Left lobe of liver (tissue), 2 donors: ENCODE measurements around the gene PTPN1. TPM values are rescaled to one million over a fixed set of nuclear protein-coding genes. Genes with fewer than 3 reads are reported as not detected.
"Not testable (repeated sequence)": the region's sequence is repeated elsewhere in the genome, so short reads cannot be mapped to it uniquely, and the experiment has no call there.

Experiments
- ATAC-seq: fragments of 200-7000 bp; cut with Tn5 transposase; one replicate; pipeline ENCODE4 v1.9.1; 2020; ENCODE audit warnings: mild to moderate bottlenecking, moderate library complexity
- DNase-seq: peaks from one replicate; pipeline ENCODE4 v3.0.0-alpha.2; 2020; ENCODE audit warnings: low spot score
- total RNA-seq: library from RNA; stranded (reverse); gene quantifications from one replicate; pipeline ENCODE4 v1.2.1, GENCODE V29; 2021
- donor health status: DM: no; HTN: no; CAD: no; lungs with moderate emphysema.
- donor health status: DM: no; HTN: yes; CAD: no.

Gene PTPN1
- total RNA-seq, 1 donor from 2014 or later: 8.9 TPM

GRCh38 chr20:50551288-50551687 lies 41.1 kb downstream of the PTPN1 start:
- no peak for ATAC-seq
- DNase-seq: no peak

GRCh38 chr20:50552979-50553378 lies 42.8 kb downstream of the PTPN1 start:
- no peak for ATAC-seq
- DNase-seq: no peak

- DNase-seq: no peak
- ATAC-seq: no peak
These were observed 44.8 kb downstream of the PTPN1 start for GRCh38 chr20:50554694-50555579.

GRCh38 chr20:50555662-50556061 lies 45.5 kb downstream of the PTPN1 start:
- ATAC-seq (peak; percentile 43), DNase-seq (no peak)

GRCh38 chr20:50557549-50558134 lies 47.5 kb downstream of the PTPN1 start:
- ATAC-seq (no peak), DNase-seq (no peak)

GRCh38 chr20:50558483-50558925 lies 48.3 kb downstream of the PTPN1 start:
- ATAC-seq (no peak), DNase-seq (no peak)

GRCh38 chr20:50559149-50559548 lies 49.0 kb downstream of the PTPN1 start:
- no peak for DNase-seq
- no peak for ATAC-seq

- DNase-seq (no peak), ATAC-seq (no peak)
These were observed 49.9 kb downstream of the PTPN1 start for GRCh38 chr20:50559856-50560638.

GRCh38 chr20:50560867-50561266 lies 50.7 kb downstream of the PTPN1 start:
- no peak for ATAC-seq
- no peak for DNase-seq

GRCh38 chr20:50561379-50562078 lies 51.3 kb downstream of the PTPN1 start:
- DNase-seq: no peak
- ATAC-seq: no peak

- DNase-seq (no peak), ATAC-seq (no peak)
These were observed 52.1 kb downstream of the PTPN1 start for GRCh38 chr20:50562262-50562701.

GRCh38 chr20:50563133-50563944 lies 53.2 kb downstream of the PTPN1 start:
- ATAC-seq (peak; percentile 56), DNase-seq (no peak)

- ATAC-seq (no peak), DNase-seq (no peak)
These were observed 55.2 kb downstream of the PTPN1 start for GRCh38 chr20:50565383-50565782.

GRCh38 chr20:50565871-50566270 lies 55.7 kb downstream of the PTPN1 start:
- no peak for ATAC-seq
- no peak for DNase-seq

- no peak for ATAC-seq
- DNase-seq: no peak
These were observed 57.8 kb downstream of the PTPN1 start for GRCh38 chr20:50567860-50568548.

- DNase-seq: no peak
- ATAC-seq: no peak
These were observed 58.4 kb downstream of the PTPN1 start for GRCh38 chr20:50568549-50568942.

- not testable (repeated sequence) for DNase-seq, ATAC-seq
These were observed 59.3 kb downstream of the PTPN1 start for GRCh38 chr20:50569487-50569863.

- ATAC-seq (peak; percentile 35), DNase-seq (no peak)
These were observed 60.0 kb downstream of the PTPN1 start for GRCh38 chr20:50569864-50570836.
